ENCODE results near the gene CD40LG. TPM values are rescaled to one million over a fixed set of nuclear protein-coding genes. Genes with fewer than 3 reads are reported as not detected.

The CD40LG gene
- not detected in 2 replicates for total RNA-seq

- no peak for DNase-seq (ENCODE audit: low read depth in 2 of 2)
Observed at GRCh38 chrX:136647677-136648360, at the start of gene CD40LG. CD40LG (plus strand) TSS chrX:136648158; CDS start chrX:136648249, 91 bp downstream.

GRCh38 chrX:136598631-136599030 lies 49.3 kb upstream of the CD40LG start:
- no peak for DNase-seq (ENCODE audit: low read depth in 2 of 2)

GRCh38 chrX:136600059-136600458 lies 47.9 kb upstream of the CD40LG start:
- DNase-seq (ENCODE audit: low read depth in 2 of 2) = no peak

- no peak for DNase-seq (ENCODE audit: low read depth in 2 of 2)
Observed at GRCh38 chrX:136607236-136607635, 40.7 kb upstream of the CD40LG start.

- DNase-seq (ENCODE audit: low read depth in 2 of 2) = peak; percentile 1 to 2
Observed at GRCh38 chrX:136608295-136608933, 39.5 kb upstream of the CD40LG start.

GRCh38 chrX:136616987-136617685 lies 30.8 kb upstream of the CD40LG start:
- DNase-seq (ENCODE audit: low read depth in 2 of 2) = no peak

- no peak for DNase-seq (ENCODE audit: low read depth in 2 of 2)
Observed at GRCh38 chrX:136619899-136620505, 28.0 kb upstream of the CD40LG start.

GRCh38 chrX:136620780-136621179 lies 27.2 kb upstream of the CD40LG start:
- no peak for DNase-seq (ENCODE audit: low read depth in 2 of 2)

- DNase-seq (ENCODE audit: low read depth in 2 of 2) = no peak
Observed at GRCh38 chrX:136622568-136622967, 25.4 kb upstream of the CD40LG start.

- DNase-seq (ENCODE audit: low read depth in 2 of 2) = no peak
Observed at GRCh38 chrX:136623396-136623795, 24.6 kb upstream of the CD40LG start.

- DNase-seq (ENCODE audit: low read depth in 2 of 2) = no peak
Observed at GRCh38 chrX:136625246-136625645, 22.7 kb upstream of the CD40LG start.

GRCh38 chrX:136626237-136626636 lies 21.7 kb upstream of the CD40LG start:
- no peak for DNase-seq (ENCODE audit: low read depth in 2 of 2)

GRCh38 chrX:136626891-136627290 lies 21.1 kb upstream of the CD40LG start:
- no peak for DNase-seq (ENCODE audit: low read depth in 2 of 2)

- no peak for DNase-seq (ENCODE audit: low read depth in 2 of 2)
Observed at GRCh38 chrX:136627409-136627808, 20.5 kb upstream of the CD40LG start.

- DNase-seq (ENCODE audit: low read depth in 2 of 2) = no peak
Observed at GRCh38 chrX:136629084-136629750, 18.7 kb upstream of the CD40LG start.

- no peak for DNase-seq (ENCODE audit: low read depth in 2 of 2)
Observed at GRCh38 chrX:136630881-136631280, 17.1 kb upstream of the CD40LG start.

GRCh38 chrX:136635235-136635634 lies 12.7 kb upstream of the CD40LG start:
- no peak for DNase-seq (ENCODE audit: low read depth in 2 of 2)

GRCh38 chrX:136636121-136636520 lies 11.8 kb upstream of the CD40LG start:
- DNase-seq (ENCODE audit: low read depth in 2 of 2) = no peak

- DNase-seq (ENCODE audit: low read depth in 2 of 2) = no peak
Observed at GRCh38 chrX:136639506-136640176, 8.3 kb upstream of the CD40LG start.

GRCh38 chrX:136643243-136643642 lies 4.7 kb upstream of the CD40LG start:
- no peak for DNase-seq (ENCODE audit: low read depth in 2 of 2)

- DNase-seq (ENCODE audit: low read depth in 2 of 2) = no peak
Observed at GRCh38 chrX:136646602-136647239, 1.2 kb upstream of the CD40LG start.

Measured in dermis microvascular lymphatic vessel endothelial cell (primary cell).